ENCODE results near the gene COQ10B.
"Not testable (repeated sequence)": the region's sequence is repeated elsewhere in the genome, so short reads cannot be mapped to it uniquely, and the experiment has no call there.

COQ10B gene

DNA sequence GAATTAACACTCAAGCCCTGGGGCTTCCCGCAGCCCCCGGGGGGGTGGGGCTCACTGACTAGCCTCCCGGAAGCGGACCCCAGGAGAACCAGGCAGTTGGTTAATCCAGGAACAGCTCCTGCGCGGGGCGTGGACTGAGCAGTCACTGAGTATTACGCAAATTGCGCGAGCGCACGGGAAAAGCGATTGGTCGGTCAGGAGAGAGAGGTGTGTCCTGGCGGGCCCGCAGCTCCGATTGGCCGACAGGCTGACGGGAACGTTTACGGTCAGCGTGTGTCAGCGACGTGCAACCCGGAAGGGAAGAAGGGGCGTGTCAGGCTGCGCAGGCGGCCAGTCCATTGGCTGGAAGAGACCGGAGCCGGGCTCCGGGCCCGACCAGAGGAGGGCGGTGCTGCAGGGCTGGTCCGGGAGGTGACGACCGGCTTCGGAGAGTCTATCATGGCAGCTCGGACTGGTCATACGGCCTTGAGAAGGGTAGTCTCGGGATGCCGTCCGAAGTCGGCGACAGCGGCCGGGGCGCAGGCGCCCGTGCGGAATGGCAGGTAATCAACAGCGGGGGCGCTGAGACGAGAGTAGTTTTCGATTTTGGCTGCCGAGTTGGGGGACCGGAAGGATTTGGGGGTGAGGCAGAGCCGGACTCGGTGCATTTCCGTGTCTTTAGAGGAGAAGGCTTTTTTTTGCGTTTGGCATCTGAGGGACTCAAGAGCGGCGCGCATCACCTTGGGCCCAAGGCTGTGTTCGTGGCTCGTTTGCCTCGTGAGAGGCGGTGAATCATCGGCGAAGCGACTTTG lies at the start of gene COQ10B:
TSS of gene COQ10B (plus strand) at position 430 of the 791 bp plus-strand sequence. CDS start at position 439, 9 bp downstream.
- peak; percentile 66 for FAIRE-seq

DNA sequence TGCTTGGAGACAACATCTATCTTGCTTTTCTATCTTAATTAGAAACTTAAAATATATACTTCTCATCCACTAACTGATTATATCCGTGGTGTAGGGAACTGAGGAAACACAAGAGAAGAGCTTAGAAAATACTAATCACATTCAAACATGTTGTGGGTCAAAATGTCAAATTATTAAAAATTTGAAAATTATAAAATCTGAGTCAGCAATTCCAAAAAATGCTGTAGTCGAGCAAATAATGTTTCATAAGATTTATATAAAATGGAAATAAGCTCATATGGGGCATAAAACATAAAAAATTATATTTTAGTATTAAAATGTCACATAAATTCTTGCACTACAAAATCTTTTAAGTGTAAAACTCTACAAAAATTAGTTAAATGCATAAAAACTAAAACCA lies 47.8 kb upstream of the COQ10B start:
- FAIRE-seq = peak; percentile 71

DNA sequence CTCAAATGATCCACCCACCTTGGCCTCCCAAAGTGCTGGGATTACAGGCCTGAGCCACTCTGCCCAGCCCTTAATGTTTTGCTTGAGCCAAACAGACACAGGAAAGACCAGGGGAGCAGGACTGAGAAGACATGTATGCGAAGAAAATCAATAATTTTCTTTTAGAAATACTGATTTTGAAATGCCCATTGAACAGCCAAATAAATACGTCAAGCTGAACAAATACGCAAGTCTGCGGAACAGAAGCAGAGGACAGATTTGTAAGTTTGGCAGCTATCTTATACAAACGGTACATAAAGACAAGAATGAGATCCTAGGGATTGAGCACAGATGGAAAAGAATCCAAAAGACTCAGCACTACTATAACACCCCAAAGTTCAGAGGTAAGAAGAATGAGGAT lies 39.3 kb upstream of the COQ10B start:
- FAIRE-seq = no peak

DNA sequence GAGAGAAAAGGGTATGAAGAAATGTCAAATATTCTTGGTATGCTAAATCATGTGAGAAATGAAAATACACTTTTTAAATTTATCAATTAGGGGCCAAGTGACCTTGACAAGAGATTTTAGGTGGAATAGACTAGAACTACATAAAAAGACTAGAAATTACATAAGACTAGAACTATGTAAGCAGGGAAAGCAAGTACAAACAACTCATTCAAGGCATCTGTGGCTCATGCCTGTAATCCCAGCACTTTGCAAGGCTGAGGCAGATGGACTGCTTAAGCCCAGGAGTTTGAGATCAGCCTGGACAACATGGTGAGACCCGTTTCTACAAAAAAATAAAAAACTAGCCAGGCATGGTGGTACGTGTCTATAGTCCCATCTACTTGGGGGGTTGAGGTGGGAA lies 38.8 kb upstream of the COQ10B start:
- FAIRE-seq = no peak

DNA sequence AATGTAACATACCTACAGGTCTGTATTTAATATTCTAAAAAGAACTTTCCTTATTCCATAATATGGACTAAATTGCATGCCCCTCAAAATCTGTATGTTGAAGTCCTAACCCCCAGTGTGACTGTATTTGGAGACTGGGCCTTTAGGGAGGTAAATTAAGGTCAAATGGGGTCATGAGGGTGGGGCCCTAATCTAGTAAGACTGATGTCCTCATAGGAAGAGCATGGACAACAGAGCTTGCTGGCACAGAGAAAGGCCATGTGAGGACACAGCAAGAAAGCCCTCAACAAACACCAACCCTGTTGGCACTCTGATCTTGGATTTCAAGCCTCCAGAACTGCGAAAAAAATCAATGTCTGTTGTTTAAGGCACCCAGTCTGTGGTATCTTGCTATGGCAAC lies 37.1 kb upstream of the COQ10B start:
- no peak for FAIRE-seq

DNA sequence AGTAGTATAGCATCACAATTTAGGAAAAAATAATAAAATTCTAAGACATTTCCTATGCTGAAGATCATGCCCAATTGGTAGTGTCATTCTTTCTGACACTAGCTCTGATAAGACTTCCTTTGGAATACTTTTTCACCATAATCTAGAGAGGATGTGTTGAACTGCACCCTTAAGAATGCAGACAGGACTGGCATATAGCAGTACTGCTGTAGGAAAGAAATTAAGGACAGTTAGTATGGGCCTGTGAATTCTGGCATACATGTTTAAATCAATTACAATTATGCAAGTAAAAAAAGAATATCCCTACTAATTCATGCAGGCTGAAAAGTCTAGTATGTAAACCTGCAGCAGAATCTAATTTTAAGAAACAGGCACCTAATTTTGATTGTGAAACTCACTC lies 33.9 kb upstream of the COQ10B start:
- FAIRE-seq = no peak

DNA sequence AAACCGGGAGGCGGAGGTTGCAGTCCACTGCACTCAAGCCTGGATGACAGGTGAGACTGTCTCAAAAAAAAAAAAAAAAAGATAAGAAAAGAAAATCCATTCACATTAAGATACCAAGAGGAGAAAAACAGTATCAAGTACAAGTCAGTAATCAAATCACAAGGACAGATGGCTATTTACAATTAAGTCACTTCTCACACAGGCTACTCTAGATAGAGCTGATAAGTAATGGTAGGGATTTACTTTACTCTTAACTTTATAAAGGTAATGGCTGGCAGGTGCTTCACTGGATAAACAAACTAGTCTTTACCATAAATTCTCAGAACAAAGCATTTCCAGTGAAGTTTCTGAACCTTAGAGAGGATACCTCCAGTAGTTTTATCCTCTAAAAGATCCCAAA lies 30.0 kb upstream of the COQ10B start:
- no peak for FAIRE-seq

DNA sequence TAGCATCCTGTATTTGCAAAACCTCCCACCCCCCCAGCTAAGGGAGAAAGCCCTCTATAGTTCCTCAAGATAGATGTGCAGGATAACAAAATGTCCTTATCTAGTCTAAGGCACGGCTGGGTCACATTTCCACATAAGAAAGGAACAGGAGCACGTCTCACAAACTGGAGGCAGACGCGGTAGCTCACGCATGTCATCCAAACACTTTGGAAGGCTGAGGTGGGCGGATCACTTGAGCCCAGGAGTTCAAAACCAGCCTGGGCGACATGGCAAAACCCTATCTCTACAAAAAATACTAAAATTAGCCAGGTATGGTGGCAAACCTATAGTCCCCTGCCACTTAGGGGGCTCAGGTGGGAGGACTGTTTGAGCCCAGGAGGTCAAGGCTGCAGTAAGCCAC lies 27.8 kb upstream of the COQ10B start:
- FAIRE-seq = no peak

DNA sequence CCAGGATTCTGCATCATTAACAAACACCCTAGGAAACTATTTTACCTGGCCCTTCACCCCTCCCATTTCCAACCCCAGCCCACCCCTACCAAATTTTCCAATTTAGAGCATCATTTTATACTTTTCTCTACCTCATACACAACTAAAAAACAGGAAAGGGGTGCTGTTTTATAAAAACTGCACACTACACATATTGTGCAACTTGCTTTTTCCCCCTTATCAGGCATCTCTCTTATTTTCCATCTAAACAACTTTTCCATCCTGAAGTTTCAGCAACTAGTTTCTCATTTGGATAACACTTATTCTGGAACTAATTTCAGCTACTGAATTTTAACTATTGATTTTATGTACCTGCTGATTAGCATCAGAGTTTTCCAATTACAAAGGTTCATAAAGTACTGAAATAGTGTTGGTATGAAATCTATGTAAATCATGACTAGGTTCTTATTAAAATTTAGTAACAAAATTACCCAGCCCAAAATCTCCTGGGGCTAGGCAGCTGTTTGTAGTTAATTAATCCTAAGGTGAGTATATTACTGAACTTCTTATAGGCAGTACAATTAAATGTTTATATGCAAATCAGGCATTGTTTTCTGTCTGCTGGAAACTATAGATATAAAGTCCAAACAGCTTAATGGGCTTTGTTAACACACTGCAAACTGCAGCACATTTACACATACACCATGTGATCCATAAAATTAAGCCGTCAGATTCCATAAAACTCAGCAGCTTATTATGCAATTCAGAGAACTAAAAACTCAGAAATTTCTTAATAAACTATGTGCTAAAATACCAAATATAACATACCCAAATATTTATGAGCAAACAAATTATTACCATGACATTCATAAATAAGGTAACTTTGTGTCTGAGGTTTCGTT lies 26.4 kb upstream of the COQ10B start:
- no peak for FAIRE-seq

DNA sequence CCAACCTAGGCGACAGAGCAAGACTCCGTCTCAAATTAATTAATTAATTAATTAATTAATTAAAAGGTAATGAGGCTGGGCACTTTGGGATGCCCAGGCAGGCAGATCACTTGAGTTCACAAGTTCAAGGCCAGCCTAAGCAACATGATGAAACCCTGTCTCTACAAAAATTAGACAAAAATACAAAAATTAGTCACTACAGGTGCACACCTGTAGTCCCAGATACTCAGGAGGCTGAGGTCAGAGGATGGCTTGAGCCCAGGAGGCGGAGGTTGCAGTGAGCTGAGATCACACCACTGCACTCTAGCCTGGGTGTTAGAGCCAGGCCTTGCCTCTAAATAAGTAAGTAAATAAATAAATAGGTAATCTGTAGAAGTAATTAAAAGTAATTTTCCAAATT lies 25.4 kb upstream of the COQ10B start:
- FAIRE-seq = no peak

DNA sequence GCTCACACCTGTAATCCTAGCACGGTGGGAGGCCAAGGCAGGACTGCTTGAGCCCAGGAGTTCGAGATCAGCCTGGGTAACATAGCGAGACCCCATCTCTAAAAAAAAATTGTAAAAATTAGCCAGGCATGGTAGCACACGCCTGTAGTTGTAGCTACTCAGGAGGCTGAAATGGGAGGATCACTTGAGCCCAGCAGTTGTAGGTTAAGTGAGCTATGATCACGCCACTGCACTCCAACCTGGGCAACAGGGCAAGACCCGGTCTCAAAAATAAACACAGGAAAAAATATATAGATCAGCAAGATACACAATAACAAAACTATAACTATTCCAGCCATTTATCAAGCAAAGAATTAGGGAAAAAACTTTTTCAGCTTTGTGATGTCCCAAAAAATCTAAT lies 21.5 kb upstream of the COQ10B start:
- FAIRE-seq = no peak

DNA sequence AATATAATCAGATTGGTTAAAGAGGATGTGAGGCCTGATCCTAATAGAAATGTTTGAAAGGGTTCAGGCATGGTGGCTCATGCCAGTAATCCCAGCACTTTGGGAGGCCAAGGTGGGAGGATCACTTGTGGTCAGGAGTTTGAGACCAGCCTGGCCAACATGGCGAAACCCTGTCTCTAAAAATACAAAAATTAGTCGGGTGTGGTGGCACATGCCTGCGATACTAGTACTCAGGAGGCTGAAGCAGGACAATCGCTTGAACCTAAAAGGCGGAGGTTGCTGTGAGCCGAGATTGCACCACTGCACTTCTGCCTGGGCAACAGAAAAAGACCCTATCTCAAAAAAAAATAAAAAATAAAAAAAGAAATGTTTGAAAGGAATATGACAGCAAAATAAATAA lies 20.8 kb upstream of the COQ10B start:
- FAIRE-seq = not testable (repeated sequence)

DNA sequence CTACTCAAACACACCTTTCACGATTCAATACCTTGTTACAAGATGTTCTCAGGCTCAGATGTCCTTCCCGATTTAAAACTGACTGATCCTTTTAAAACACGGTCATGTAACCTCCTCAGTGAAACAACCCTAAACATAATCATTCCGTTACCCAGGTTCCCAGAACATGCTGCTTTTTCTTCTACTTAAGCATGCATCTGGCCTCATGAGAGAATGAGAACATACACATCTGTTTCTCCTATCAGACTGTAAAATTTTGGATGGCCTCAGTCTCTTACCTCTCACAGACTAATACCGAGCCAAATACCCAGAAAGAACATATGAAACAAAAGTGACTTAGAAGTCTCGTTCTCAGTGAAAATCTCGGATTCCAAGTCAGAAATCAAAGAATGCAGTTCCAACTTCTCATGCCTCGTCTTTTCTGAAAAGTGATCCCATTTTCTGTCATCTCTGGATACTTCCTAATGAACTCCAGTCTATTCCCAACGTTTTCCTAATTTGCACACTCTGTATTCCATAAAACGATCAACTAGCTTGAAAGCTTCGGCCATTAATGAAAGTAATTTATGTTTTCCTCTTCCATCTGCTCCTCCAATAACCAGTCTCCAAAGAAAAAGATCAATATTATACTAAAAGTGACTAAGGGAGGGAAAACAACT lies 19.4 kb upstream of the COQ10B start:
- FAIRE-seq = no peak

DNA sequence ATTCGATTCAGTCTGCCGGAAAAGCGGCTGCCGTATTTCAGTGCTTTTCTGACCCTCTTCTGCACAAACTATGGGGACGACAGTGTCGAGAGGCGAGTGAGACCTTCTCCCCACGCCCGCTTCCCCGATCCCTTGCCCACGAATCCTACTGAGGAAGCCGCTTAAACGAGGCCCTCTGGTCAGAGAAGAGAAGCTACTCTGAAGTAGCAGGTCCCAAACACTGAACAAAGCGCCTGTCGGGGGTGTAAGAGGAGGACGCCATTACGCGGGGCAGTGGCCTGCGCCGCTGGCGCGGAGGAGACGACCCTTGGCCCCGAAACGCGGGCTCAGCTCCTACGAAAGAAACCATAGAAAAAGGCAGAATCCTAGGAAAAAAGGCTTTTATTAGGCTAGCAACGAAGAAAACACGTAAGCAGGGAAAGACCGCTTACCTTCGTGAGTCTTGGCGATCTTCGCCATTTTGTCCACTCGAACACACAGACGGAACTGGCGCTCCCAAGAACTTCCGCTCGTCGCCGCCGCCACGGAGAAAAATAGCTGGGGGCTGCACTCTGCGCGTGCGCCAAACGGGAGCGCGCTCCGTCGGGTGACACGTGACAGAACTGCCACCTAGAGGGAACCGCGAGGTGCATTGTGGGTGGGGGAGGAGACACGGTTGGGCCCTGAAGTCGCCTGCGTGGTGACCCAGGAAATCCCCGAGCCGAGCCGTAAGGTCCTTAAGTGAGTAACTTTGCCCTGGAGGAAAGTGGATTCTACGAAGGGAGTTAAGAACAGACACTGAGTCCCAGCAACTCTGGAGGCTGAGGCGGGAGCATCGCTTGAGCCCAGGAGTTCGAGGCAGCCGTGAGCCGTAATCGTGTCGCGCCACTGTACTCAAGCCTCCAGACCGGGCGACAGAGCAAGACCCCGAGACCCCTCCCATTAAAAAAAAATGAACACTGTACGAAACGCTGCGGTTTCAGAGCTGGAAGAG lies 18.5 kb upstream of the COQ10B start, which contains the start of gene SF3B1:
TSS of gene SF3B1 (minus strand) at position 488 of the 973 bp plus-strand sequence. CDS start at position 459, 29 bp downstream.
- FAIRE-seq = peak; percentile 49

DNA sequence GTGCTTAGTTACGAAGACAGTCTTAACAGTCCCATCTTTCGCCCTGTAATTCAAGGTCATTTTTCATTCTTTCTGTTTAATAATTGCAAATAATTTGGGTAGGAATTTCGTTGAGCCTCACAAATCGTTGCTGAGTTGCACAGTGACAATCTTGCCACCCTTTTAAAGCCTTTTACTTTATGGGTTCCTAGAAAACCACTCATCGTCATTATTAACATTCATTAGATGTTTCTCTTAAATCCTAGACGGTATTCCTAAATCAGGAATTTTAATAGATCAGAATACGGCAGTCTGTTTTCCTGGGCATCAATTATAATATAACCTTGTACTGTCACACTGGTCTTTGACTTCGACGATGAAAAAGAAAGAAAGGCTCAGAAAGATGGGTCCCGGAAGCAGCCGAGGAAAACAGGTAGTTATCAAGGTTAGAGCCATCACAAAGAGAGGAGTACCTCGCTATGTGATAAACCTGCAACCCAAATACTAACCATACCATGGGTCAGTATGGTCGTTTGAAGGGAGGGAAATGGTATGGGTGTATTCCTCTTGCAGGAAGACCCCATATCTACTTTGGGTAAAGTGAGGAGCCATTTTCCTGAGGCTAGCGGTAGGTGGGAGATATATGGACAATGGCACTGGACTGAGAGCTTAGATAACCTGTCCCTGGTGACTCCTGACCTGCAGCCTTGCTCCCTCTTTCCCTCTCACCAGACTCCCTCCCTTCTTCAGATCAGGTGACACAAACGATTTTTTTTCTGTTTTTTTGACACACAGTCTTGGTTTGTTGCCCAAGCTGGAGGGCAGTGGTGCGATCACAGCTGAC lies 17.5 kb upstream of the COQ10B start:
- no peak for FAIRE-seq

DNA sequence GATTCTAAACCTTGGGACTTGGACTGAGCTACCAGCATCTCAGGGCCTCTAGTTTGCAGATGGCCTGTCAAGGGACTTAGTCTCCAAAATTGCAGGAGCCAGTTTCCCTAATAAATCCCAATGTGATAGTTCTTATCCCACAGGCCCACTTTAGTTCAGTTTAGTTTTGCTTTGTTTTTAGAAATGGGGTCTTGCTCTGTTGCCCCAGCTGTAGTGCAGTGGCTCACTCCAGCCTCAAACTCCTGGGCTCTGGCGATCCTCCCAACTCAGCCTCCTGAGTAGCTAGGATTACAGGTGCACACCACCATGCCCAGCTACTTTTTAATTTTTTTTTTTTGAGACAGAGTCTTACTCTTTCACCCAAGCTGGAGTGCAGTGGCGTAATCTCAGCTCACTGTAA lies 16.0 kb upstream of the COQ10B start:
- FAIRE-seq = no peak

DNA sequence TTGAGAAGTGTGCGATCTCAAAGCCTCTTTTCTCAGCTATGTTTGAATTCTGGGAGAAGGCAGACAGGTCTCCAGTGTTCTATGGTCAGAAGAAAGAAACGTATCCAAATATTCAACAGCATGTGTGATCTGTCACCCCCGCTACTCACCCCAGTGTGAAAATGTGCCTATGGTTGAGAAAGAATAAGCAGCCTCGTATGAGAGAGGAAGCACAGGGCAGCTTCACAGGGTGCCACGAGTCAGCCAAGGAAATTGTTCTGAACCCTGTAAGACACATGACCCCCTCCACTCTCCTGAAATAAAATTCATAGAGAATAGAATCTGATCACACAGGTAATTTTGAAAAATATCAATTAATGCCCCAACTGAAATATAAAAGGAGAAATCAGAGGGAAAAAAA lies 10.5 kb upstream of the COQ10B start:
- FAIRE-seq = no peak

DNA sequence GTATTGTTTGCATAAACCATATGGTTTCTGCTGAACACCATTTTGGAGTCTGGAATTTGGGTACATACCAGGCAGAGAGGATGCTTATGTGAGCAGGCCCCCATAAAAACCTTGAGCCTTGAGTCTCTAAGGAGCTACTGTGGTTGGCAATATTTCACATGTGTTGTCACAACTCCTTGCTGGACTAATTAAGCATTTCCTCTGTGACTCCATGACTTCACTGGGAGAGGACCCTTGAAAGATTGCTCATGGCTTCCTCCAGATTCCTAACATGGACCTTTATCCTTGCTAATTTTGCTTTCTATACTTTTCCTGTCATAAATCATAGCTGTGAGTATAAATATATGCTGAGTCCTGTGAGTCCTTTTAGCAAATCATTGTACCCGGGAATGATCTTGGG lies 7.6 kb upstream of the COQ10B start:
- no peak for FAIRE-seq

DNA sequence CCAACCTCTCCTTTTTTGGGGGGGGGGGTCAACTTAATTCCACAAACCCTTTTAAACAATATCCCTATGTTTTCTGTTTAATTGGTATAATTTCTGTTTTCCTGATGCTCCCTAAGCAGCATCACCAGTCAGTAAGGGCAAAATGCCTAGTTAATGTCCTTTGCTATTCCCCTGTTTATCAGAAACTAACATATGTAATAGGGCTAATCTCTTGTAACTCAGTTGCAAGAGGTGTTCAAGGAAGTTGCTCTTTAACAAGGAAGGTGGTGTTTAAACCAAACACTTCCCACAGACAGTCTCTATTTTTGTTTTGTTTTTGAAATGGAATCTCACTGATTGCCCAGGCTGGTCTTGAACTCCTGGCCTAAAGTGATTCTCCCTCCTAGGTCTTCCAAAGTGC lies 6.5 kb upstream of the COQ10B start:
- no peak for FAIRE-seq

DNA sequence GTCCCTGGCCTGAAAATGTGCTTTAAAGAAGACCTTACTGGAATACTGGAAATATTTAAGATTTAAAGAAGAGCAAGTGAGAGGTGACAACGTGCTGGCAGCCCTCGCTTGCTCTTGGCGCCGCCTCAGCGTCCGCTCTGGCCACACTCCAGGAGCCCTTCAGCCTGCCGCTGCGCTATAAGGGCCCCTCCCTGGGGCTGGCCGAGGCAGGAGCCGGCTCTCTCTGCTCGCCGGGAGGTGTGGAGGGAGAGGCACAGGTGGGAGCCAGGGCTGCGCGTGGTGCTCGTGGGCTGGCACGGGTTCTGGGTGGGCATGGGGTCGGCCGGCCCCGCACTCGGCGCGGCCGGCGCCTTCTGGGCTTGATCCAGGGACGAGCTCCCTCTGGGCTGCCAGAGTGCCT lies 2.9 kb upstream of the COQ10B start:
- no peak for FAIRE-seq

DNA sequence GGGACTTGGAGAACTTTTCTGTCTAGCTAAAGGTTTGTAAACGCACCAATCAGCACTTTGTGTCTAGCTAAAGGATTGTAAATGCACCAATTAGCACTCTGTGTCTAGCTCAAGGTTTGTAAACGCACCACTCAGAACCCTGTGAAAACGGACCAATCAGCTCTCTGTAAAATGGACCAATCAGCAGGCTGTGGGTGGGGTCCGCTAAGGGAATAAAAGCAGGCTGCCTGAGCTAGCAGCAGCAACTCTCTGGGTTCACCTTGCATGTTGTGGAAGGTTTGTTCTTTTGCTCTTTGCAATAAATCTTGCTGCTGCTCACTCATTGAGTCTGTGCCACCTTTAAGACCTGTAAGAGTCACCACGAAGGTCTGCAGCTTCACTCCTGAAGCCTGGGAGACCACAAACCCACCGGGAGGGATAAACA lies 2.4 kb upstream of the COQ10B start:
- FAIRE-seq = not testable (repeated sequence)

Data from islet of Langerhans (tissue), 1 donor.